OCI-LY3 (cell line): ENCODE measurements around the gene GIPC1.

Source experiments
- EZH2phosphoT487 ChIP-seq: fragments of 200-600 bp; shearing (Covaris generic); IDR thresholded peaks from 2 replicates; pipeline ENCODE4 v1.6.1; 2018; ENCODE audit warnings: antibody characterized with exemption, mixed run types, low read depth
- TF ChIP-seq, protein P1 (sequence below): fragments of 200-600, 300-600 bp; sonication (generic); IDR thresholded peaks from 2 replicates; pipeline ENCODE4 v1.5.1; 2014; ENCODE audit warnings: antibody characterized with exemption, low read length, low read depth

- TF ChIP-seq, protein P1, sequence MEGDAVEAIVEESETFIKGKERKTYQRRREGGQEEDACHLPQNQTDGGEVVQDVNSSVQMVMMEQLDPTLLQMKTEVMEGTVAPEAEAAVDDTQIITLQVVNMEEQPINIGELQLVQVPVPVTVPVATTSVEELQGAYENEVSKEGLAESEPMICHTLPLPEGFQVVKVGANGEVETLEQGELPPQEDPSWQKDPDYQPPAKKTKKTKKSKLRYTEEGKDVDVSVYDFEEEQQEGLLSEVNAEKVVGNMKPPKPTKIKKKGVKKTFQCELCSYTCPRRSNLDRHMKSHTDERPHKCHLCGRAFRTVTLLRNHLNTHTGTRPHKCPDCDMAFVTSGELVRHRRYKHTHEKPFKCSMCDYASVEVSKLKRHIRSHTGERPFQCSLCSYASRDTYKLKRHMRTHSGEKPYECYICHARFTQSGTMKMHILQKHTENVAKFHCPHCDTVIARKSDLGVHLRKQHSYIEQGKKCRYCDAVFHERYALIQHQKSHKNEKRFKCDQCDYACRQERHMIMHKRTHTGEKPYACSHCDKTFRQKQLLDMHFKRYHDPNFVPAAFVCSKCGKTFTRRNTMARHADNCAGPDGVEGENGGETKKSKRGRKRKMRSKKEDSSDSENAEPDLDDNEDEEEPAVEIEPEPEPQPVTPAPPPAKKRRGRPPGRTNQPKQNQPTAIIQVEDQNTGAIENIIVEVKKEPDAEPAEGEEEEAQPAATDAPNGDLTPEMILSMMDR: no peak
- no peak for TF ChIP-seq EZH2phosphoT487
These were observed 16.6 kb upstream of the GIPC1 start for GRCh38 chr19:14512406-14512961.
